ENCODE results near the gene ANKS4B. TPM values are rescaled to one million over a fixed set of nuclear protein-coding genes. Genes with fewer than 3 reads are reported as not detected.
"Not testable (repeated sequence)": the region's sequence is repeated elsewhere in the genome, so short reads cannot be mapped to it uniquely, and the experiment has no call there.

Gene ANKS4B
- polyA plus RNA-seq, 1 experiment = not detected

DNA sequence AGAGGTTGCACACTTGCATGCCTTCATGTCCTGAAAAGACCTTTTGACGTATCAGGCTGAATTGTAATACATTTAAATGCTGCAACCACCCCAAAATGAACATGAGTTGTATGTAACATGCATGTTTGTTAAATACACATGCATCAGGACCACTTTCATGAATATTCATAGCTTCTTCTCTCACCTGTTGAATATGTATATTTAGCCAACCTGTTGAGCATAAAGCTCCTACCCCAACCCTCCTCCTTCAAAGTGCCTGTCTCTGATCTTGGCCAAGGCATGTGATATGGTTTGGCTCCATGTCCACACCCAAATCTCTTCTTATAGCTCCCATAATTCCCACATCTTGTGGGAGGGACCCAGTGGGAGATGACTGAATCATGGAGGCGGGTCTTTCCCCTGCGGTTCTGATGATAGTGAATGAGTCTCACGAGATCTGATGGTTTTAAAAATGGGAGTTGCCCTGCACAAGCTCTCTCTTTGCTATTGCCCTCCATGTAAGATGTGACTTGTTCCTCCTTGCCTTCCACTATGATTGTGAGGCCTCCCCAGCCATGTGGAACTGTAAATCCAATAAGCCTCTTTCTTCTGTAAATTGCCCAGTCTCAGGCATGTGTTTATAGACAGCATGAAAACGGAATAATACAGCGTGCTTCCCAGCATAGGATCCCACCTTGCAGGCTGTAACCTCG lies 48.3 kb downstream of the ANKS4B start:
- H3K27me3 ChIP-seq (ENCODE audit: control insufficient read depth, insufficient read depth, low read length) = peaks cover 22% of the 10 kb centered on the region
- DNase-seq (ENCODE audit: low read depth) = no peak
- POLR2A ChIA-PET = no interaction called here
- TF ChIP-seq, protein P1, sequence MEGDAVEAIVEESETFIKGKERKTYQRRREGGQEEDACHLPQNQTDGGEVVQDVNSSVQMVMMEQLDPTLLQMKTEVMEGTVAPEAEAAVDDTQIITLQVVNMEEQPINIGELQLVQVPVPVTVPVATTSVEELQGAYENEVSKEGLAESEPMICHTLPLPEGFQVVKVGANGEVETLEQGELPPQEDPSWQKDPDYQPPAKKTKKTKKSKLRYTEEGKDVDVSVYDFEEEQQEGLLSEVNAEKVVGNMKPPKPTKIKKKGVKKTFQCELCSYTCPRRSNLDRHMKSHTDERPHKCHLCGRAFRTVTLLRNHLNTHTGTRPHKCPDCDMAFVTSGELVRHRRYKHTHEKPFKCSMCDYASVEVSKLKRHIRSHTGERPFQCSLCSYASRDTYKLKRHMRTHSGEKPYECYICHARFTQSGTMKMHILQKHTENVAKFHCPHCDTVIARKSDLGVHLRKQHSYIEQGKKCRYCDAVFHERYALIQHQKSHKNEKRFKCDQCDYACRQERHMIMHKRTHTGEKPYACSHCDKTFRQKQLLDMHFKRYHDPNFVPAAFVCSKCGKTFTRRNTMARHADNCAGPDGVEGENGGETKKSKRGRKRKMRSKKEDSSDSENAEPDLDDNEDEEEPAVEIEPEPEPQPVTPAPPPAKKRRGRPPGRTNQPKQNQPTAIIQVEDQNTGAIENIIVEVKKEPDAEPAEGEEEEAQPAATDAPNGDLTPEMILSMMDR (IDR thresholded peaks at IDR 0.05; ENCODE audit: insufficient read depth, low read depth, low read length) = no peak
- H3K4me3 ChIP-seq (ENCODE audit: low read depth, low read length) = no peak overlapping the region
- CTCF ChIA-PET = interaction anchor here (0.6 to 2.2 kb wide), 5 partner anchors 8 to 93 kb away, joined by 3 to 6 read pairs (median 6); no protein-coding TSS in a partner anchor
- H3K36me3 ChIP-seq (ENCODE audit: control insufficient read depth, insufficient read depth, low read length) = no peaks in the 10 kb centered on the region

DNA sequence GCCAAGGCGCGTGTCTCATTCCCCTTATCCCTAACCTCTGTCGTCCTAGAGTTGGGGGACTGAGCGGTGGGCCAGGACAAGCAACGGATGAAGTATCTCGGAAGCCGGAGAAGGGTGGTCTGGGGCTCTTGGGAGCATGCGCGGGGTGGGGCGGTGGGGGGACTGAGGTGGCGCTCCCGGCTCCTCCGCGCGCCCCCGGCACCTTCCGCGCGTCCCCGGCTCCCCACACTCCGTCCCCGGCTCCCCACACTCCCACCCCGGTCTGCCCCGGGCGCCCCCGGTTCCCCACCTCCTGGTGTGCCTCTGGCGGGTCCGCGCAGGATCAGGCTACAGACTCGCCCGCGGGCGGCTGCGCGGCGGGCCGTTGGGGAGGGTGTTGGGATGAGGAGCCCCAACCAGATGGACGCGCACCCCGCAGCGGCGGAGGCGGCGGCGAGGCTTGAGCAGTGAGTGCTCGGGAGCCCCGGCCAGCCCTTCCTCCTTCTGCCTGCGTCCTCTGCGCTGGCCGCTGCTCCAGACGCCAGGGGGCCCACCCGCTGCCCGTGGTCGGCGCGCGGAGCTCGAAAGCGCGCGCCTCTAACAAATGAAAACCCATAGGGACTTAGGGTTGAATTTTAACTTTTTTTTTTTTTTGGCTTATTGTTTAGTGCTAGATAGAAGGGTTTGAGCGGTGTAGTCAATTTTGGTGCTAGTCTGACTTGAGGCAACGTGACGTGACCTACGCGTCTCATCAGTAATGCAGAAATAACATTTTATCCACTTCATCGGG lies 50.2 kb downstream of the ANKS4B start:
- Histone ChIP-seq H3K27me3 (ENCODE audit: control insufficient read depth, insufficient read depth, low read length) (peaks cover 11% of the 10 kb centered on the region), H3K4me3 (ENCODE audit: low read depth, low read length) (peak overlapping the region; percentile 26), H3K36me3 (ENCODE audit: control insufficient read depth, insufficient read depth, low read length) (no peaks in the 10 kb centered on the region)
- no peak for DNase-seq (ENCODE audit: low read depth)
- POLR2A ChIA-PET = no interaction called here
- CTCF ChIA-PET = interaction anchor here (1.3 to 2.2 kb wide), 3 partner anchors 10 to 95 kb away, joined by 3 to 6 read pairs (median 6); no protein-coding TSS in a partner anchor
- TF ChIP-seq, protein P1 (IDR thresholded peaks at IDR 0.05; ENCODE audit: insufficient read depth, low read depth, low read length) = peak; percentile 62

GRCh38 chr16:21284414-21284813 lies 50.9 kb downstream of the ANKS4B start:
- no peak for DNase-seq (ENCODE audit: low read depth)
- CTCF ChIA-PET = interaction anchor here (1.3 kb wide), 1 partner anchor 20 kb away, joined by 3 read pairs; no protein-coding TSS in a partner anchor
- TF ChIP-seq, protein P1 (IDR thresholded peaks at IDR 0.05; ENCODE audit: insufficient read depth, low read depth, low read length) = no peak
- H3K27me3 ChIP-seq (ENCODE audit: control insufficient read depth, insufficient read depth, low read length) = peaks cover 9% of the 10 kb centered on the region
- no peaks in the 10 kb centered on the region for H3K36me3 ChIP-seq (ENCODE audit: control insufficient read depth, insufficient read depth, low read length)
- POLR2A ChIA-PET = no interaction called here
- H3K4me3 ChIP-seq (ENCODE audit: low read depth, low read length) = no peak overlapping the region

GRCh38 chr16:21285314-21285713 lies 51.8 kb downstream of the ANKS4B start:
- POLR2A ChIA-PET = no interaction called here
- no peak overlapping the region for H3K4me3 ChIP-seq (ENCODE audit: low read depth, low read length)
- CTCF ChIA-PET = interaction anchor here (1.3 kb wide), 2 partner anchors 8 to 15 kb away, joined by 5 to 7 read pairs; partner anchors contain the start of gene CRYM
- peaks cover 7% of the 10 kb centered on the region for H3K27me3 ChIP-seq (ENCODE audit: control insufficient read depth, insufficient read depth, low read length)
- no peaks in the 10 kb centered on the region for H3K36me3 ChIP-seq (ENCODE audit: control insufficient read depth, insufficient read depth, low read length)
- TF ChIP-seq, protein P1 (IDR thresholded peaks at IDR 0.05; ENCODE audit: insufficient read depth, low read depth, low read length) = no peak
- DNase-seq (ENCODE audit: low read depth) = no peak

- H3K36me3 ChIP-seq (ENCODE audit: control insufficient read depth, insufficient read depth, low read length); POLR2A ChIA-PET; DNase-seq (ENCODE audit: low read depth); H3K27me3 ChIP-seq (ENCODE audit: control insufficient read depth, insufficient read depth, low read length); H3K4me3 ChIP-seq (ENCODE audit: low read depth, low read length): not testable (repeated sequence)
- CTCF ChIA-PET = interaction anchor here (0.6 kb wide), 1 partner anchor 53 kb away, joined by 3 read pairs; no protein-coding TSS in a partner anchor
These were observed 56.3 kb downstream of the ANKS4B start for GRCh38 chr16:21289789-21290188.
